ENCODE measurements around the gene SEMA6A.

SEMA6A gene

DNA sequence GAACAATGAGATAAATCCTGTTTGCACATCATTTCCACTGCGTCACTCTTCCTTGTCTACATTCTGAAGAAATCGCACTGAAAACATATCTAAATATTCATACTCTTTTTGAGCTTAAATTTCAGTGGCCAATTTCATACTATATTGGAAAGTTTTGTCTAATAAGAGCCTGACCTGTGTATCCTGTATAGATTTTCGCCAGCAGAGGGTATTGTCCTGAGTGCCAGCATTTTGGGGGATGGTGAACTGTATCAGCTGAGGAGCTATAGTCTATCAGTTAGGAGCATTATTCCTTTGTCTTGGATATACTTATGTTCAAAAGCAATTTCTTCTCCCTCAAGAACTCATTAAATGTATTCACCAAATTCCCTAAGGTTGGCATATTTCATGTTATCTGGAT, 102.3 kb downstream of the SEMA6A start:
- no peaks in the 10 kb centered on the region for H3K27me3 ChIP-seq (ENCODE audit: control insufficient read depth in 5 of 5, insufficient read depth in 4 of 5, low read length in 5 of 5)
- peaks cover 3 to 31% (median 16%) of the 10 kb centered on the region in 5 donors for H3K36me3 ChIP-seq (ENCODE audit: control insufficient read depth in 5 of 5, insufficient read depth in 5 of 5, low read length in 5 of 5)
- no peaks in the 10 kb centered on the region for H3K4me1 ChIP-seq (ENCODE audit: control insufficient read depth in 5 of 5, insufficient read depth in 5 of 5, low read length in 5 of 5)
- H3K9ac ChIP-seq (ENCODE audit: low read length in 5 of 5) = no peak overlapping the region
- H3K9me3 ChIP-seq (ENCODE audit: control insufficient read depth in 5 of 5, low read length in 5 of 5) = peaks cover 11 to 31% (median 18%) of the 10 kb centered on the region in 5 donors
- no peak overlapping the region for H3K4me3 ChIP-seq (ENCODE audit: low read depth in 1 of 5, low read length in 5 of 5)
- no peak overlapping the region for H3K27ac ChIP-seq (ENCODE audit: low read depth, low read length)

DNA sequence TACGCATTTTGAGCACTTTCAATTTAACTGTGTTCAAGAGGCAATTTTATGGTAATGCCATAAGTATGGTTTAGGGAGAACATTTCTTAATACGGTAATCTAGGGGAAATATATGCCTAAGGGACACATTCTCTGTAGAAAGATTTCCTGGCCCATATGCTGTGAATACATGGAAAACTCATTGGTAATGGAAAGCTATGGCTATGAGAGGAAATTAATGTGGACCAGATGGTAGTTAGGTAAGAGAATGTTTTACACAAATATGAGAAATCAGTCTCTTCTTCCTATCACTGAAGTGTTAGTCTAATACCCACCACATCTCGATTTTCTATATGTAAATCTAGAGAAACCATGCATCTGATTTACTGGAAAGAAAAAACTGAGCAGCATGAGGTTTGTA, 105.0 kb downstream of the SEMA6A start:
- H3K36me3 ChIP-seq (ENCODE audit: control insufficient read depth in 5 of 5, insufficient read depth in 5 of 5, low read length in 5 of 5) = peaks cover 2 to 30% (median 15%) of the 10 kb centered on the region in 5 donors
- no peak overlapping the region for H3K4me3 ChIP-seq (ENCODE audit: low read depth in 1 of 5, low read length in 5 of 5)
- no peaks in the 10 kb centered on the region for H3K4me1 ChIP-seq (ENCODE audit: control insufficient read depth in 5 of 5, insufficient read depth in 5 of 5, low read length in 5 of 5)
- no peak overlapping the region for H3K9ac ChIP-seq (ENCODE audit: low read length in 5 of 5)
- no peak overlapping the region for H3K27ac ChIP-seq (ENCODE audit: low read depth, low read length)
- no peaks in the 10 kb centered on the region for H3K27me3 ChIP-seq (ENCODE audit: control insufficient read depth in 5 of 5, insufficient read depth in 4 of 5, low read length in 5 of 5)
- H3K9me3 ChIP-seq (ENCODE audit: control insufficient read depth in 5 of 5, low read length in 5 of 5) = peaks cover 5 to 19% (median 8%) of the 10 kb centered on the region in 5 donors

DNA sequence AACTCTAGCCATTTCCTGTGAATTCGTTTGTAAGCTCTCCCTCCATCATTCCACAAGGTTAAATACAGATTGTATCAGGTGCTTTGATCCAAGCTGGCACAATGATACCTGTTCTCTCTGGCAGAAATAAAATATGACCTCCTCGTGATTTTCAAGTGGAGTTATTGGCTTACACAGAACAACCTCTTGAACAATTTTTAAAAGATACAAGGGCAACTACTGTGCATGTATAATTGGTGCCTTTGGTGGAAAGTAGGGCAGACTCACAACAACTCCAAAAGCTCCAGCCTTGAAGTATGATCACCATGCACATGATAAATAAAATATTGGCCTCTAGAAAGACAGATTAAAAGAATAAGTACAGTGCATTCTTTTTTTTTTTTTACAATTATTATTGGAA, 106.0 kb downstream of the SEMA6A start:
- H3K36me3 ChIP-seq (ENCODE audit: control insufficient read depth in 5 of 5, insufficient read depth in 5 of 5, low read length in 5 of 5) = peaks cover 2 to 30% (median 13%) of the 10 kb centered on the region in 5 donors
- no peak overlapping the region for H3K27ac ChIP-seq (ENCODE audit: low read depth, low read length)
- H3K9ac ChIP-seq (ENCODE audit: low read length in 5 of 5) = no peak overlapping the region
- no peaks in the 10 kb centered on the region for H3K27me3 ChIP-seq (ENCODE audit: control insufficient read depth in 5 of 5, insufficient read depth in 4 of 5, low read length in 5 of 5)
- no peak overlapping the region for H3K4me3 ChIP-seq (ENCODE audit: low read depth in 1 of 5, low read length in 5 of 5)
- no peaks in the 10 kb centered on the region for H3K4me1 ChIP-seq (ENCODE audit: control insufficient read depth in 5 of 5, insufficient read depth in 5 of 5, low read length in 5 of 5)
- H3K9me3 ChIP-seq (ENCODE audit: control insufficient read depth in 5 of 5, low read length in 5 of 5) = peaks cover 5 to 17% (median 8%) of the 10 kb centered on the region in 5 donors

DNA sequence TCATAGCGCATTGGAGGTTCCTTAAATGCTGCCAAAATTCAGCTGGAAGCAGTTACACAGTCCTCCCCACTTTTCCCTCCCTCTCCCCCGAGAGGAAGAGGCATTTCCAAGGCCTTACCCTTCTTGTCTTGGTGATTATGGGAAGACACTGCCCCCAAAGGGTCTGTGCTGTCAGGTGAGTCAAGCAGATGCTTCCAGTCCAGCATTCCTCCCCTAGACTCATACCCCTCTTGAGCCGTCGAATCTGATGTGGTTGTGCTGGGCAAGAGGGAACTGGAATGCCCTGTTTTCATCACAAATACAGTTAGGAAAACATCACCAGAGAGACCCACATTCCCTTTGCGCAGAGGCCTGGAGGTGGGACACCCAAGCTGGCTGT, 107.2 kb downstream of the SEMA6A start:
- Histone ChIP-seq H3K4me1 (ENCODE audit: control insufficient read depth in 5 of 5, insufficient read depth in 5 of 5, low read length in 5 of 5) (no peaks in the 10 kb centered on the region), H3K27ac (ENCODE audit: low read depth, low read length) (no peak overlapping the region), H3K9me3 (ENCODE audit: control insufficient read depth in 5 of 5, low read length in 5 of 5) (peaks cover 5 to 17% (median 8%) of the 10 kb centered on the region in 5 donors), H3K36me3 (ENCODE audit: control insufficient read depth in 5 of 5, insufficient read depth in 5 of 5, low read length in 5 of 5) (peaks cover 2 to 25% (median 11%) of the 10 kb centered on the region in 5 donors), H3K27me3 (ENCODE audit: control insufficient read depth in 5 of 5, insufficient read depth in 4 of 5, low read length in 5 of 5) (no peaks in the 10 kb centered on the region), H3K9ac (ENCODE audit: low read length in 5 of 5) (no peak overlapping the region), H3K4me3 (ENCODE audit: low read depth in 1 of 5, low read length in 5 of 5) (no peak overlapping the region)

DNA sequence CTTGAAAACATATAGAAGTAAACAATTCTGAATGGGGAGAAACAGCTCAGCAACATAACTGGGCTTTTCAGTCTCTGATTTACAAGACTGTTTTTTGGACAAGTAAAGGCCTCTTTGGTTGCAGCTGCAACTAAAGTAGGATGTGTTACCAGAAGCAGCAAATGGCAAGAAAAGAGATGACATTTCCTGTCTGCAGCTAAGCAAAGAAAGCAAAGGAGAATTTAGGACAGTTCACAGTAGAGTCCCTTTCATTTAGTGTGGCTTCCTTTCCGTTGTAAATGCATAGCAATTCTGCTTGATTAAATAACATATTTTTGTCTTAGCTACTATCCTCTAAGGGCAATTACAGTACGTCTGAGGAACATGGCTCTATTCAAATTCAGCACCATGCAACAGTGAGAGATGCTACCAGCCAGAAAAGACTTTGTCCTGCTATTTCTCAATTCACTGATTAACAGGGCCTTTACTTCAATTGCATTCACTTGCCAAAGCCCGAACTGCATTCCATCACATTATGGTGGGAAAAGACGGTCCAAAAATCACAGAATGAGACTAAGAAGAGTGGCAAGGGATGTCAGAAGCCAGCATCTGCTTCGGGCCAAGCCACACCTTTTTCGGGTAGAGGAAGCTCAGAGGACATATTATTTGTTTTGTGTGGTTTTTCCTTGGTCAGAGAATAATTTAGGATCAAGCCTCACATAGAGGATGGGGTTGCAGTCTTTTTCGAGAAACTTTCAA, 107.7 kb downstream of the SEMA6A start:
- Histone ChIP-seq H3K27ac (ENCODE audit: low read depth, low read length) (no peak overlapping the region), H3K4me1 (ENCODE audit: control insufficient read depth in 5 of 5, insufficient read depth in 5 of 5, low read length in 5 of 5) (no peaks in the 10 kb centered on the region)

DNA sequence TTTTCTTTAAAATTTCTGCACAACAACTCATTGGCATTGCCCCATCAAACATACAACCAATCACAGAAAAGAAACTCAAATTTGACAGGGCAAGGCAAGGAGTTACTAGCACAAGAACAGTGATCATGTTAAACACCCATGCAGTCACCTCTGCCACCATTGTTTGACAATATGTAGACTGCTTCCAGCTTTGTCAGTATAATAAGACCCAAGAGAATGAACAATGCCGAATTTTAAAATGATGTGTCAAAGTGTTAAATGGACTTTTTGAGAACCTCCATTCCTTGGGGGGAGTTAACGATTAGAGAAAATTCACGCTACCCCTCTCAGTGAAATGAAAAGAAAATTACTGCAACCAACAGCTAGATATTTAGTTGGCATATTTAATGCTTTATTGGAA, 109.2 kb downstream of the SEMA6A start:
- Histone ChIP-seq H3K36me3 (ENCODE audit: control insufficient read depth in 5 of 5, insufficient read depth in 5 of 5, low read length in 5 of 5) (peaks cover 2 to 20% (median 11%) of the 10 kb centered on the region in 5 donors), H3K4me3 (ENCODE audit: low read depth in 1 of 5, low read length in 5 of 5) (no peak overlapping the region), H3K9me3 (ENCODE audit: control insufficient read depth in 5 of 5, low read length in 5 of 5) (peaks cover 5 to 17% (median 8%) of the 10 kb centered on the region in 5 donors), H3K4me1 (ENCODE audit: control insufficient read depth in 5 of 5, insufficient read depth in 5 of 5, low read length in 5 of 5) (no peaks in the 10 kb centered on the region), H3K9ac (ENCODE audit: low read length in 5 of 5) (no peak overlapping the region), H3K27me3 (ENCODE audit: control insufficient read depth in 5 of 5, insufficient read depth in 4 of 5, low read length in 5 of 5) (no peaks in the 10 kb centered on the region), H3K27ac (ENCODE audit: low read depth, low read length) (no peak overlapping the region)

More for the DNA sequence above, 107.7 kb downstream of the SEMA6A start:
- H3K36me3 ChIP-seq (ENCODE audit: control insufficient read depth in 5 of 5, insufficient read depth in 5 of 5, low read length in 5 of 5) = peaks cover 2 to 25% (median 13%) of the 10 kb centered on the region in 5 donors
- peaks cover 5 to 17% (median 8%) of the 10 kb centered on the region in 5 donors for H3K9me3 ChIP-seq (ENCODE audit: control insufficient read depth in 5 of 5, low read length in 5 of 5)
- no peak overlapping the region for H3K4me3 ChIP-seq (ENCODE audit: low read depth in 1 of 5, low read length in 5 of 5)
- H3K27me3 ChIP-seq (ENCODE audit: control insufficient read depth in 5 of 5, insufficient read depth in 4 of 5, low read length in 5 of 5) = no peaks in the 10 kb centered on the region
- H3K9ac ChIP-seq (ENCODE audit: low read length in 5 of 5) = no peak overlapping the region

DNA sequence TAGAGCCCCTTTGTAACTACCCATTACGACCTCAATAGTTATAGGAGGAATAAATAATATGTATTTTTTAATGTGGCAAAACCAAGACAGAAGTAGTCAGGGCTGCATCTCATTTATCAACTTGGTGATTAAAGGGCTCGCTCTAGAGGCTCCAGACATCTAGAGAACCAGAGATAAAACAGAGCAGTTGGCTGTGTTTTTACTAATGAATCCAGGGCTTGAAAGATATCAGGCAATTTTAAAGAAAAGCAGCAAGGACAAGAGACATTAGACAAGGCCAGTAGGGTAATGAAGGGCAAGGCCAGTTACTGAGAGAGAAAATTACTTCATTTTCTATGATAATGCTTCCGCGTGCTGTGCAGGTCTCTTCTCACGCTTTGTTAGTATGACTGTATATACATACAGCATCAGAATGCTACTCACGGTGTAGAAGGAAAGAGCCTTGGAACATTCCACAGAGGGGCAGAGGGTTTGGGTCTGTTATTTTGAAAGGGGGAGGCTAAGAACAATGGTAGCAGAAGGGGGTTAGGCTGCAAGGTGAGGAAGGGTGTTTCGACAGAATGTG, 110.4 kb downstream of the SEMA6A start:
- H3K27me3 ChIP-seq (ENCODE audit: control insufficient read depth in 5 of 5, insufficient read depth in 4 of 5, low read length in 5 of 5) = no peaks in the 10 kb centered on the region
- peaks cover 0 to 2% (median 0%) of the 10 kb centered on the region in 5 donors for H3K4me1 ChIP-seq (ENCODE audit: control insufficient read depth in 5 of 5, insufficient read depth in 5 of 5, low read length in 5 of 5)
- H3K36me3 ChIP-seq (ENCODE audit: control insufficient read depth in 5 of 5, insufficient read depth in 5 of 5, low read length in 5 of 5) = peaks cover 2 to 20% (median 11%) of the 10 kb centered on the region in 5 donors
- H3K9ac ChIP-seq (ENCODE audit: low read length in 5 of 5) = no peak overlapping the region
- no peak overlapping the region for H3K4me3 ChIP-seq (ENCODE audit: low read depth in 1 of 5, low read length in 5 of 5)
- no peak overlapping the region for H3K27ac ChIP-seq (ENCODE audit: low read depth, low read length)
- peaks cover 5 to 17% (median 8%) of the 10 kb centered on the region in 5 donors for H3K9me3 ChIP-seq (ENCODE audit: control insufficient read depth in 5 of 5, low read length in 5 of 5)

DNA sequence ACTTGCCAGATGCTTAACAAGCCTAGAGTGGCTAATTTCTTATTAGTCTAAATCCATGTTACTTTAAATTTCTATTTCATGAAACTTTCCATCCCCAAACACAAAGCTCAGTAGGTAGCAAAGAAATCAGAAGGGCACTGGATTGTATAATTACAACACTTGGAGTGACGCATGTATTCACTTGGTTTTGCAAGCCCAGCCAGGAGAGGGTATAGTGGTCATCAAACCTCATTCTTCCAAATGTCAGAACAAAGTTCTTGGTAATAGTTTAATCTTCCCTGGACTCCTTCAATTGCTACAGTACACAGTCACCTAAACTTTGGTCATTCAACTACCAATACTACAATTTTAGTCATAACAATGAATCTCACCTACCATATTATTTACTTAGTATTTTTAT, 112.1 kb downstream of the SEMA6A start:
- Histone ChIP-seq H3K4me1 (ENCODE audit: control insufficient read depth in 5 of 5, insufficient read depth in 5 of 5, low read length in 5 of 5) (peaks cover 0 to 2% (median 0%) of the 10 kb centered on the region in 5 donors), H3K9me3 (ENCODE audit: control insufficient read depth in 5 of 5, low read length in 5 of 5) (peaks cover 0 to 2% (median 0%) of the 10 kb centered on the region in 5 donors), H3K4me3 (ENCODE audit: low read depth in 1 of 5, low read length in 5 of 5) (no peak overlapping the region), H3K9ac (ENCODE audit: low read length in 5 of 5) (no peak overlapping the region), H3K27me3 (ENCODE audit: control insufficient read depth in 5 of 5, insufficient read depth in 4 of 5, low read length in 5 of 5) (no peaks in the 10 kb centered on the region), H3K27ac (ENCODE audit: low read depth, low read length) (no peak overlapping the region), H3K36me3 (ENCODE audit: control insufficient read depth in 5 of 5, insufficient read depth in 5 of 5, low read length in 5 of 5) (peaks cover 0 to 14% (median 7%) of the 10 kb centered on the region in 5 donors)

DNA sequence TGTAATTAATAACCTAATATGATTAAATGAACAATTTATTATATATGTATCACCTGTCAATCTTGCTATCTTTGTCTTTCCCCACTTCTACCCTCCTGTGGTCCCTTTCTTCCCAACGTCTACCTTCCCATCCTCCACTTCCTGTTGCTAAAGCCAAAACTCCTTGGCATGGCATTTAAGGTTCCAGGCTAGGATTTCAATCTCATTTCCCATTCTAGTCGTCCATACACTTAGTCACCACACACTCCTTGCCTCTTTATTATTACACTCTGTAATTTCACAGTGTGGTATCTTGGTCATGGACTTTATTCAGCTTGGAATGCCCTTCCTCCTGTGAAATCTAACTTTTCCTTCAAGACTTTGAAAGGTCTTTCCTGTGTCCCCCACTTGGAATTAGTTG, 115.3 kb downstream of the SEMA6A start:
- Histone ChIP-seq H3K27ac (ENCODE audit: low read depth, low read length) (no peak overlapping the region), H3K4me3 (ENCODE audit: low read depth in 1 of 5, low read length in 5 of 5) (no peak overlapping the region)

DNA sequence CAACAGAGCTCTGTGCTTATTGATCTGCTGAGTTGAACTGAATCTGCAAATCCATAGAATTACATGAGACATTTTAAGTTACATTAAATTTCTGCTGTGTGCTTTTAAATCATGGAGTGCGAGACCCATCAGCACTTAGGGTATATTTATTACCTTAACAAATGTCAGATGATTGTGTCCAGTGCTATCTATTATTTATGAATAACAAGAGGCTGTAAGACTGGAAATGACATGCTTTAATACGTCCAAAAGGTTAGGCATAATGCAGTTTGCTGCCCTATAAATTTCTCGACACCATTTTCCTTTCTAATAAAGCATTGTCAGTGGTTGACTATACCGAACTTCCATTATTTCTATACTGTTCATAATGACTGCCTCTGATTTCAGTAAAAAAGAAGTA, 117.6 kb downstream of the SEMA6A start:
- peaks cover 0 to 11% (median 0%) of the 10 kb centered on the region in 5 donors for H3K36me3 ChIP-seq (ENCODE audit: control insufficient read depth in 5 of 5, insufficient read depth in 5 of 5, low read length in 5 of 5)
- H3K9ac ChIP-seq (ENCODE audit: low read length in 5 of 5) = no peak overlapping the region
- no peaks in the 10 kb centered on the region for H3K9me3 ChIP-seq (ENCODE audit: control insufficient read depth in 5 of 5, low read length in 5 of 5)
- no peak overlapping the region for H3K4me3 ChIP-seq (ENCODE audit: low read depth in 1 of 5, low read length in 5 of 5)
- no peak overlapping the region for H3K27ac ChIP-seq (ENCODE audit: low read depth, low read length)
- H3K27me3 ChIP-seq (ENCODE audit: control insufficient read depth in 5 of 5, insufficient read depth in 4 of 5, low read length in 5 of 5) = no peaks in the 10 kb centered on the region
- peaks cover 0 to 16% (median 7%) of the 10 kb centered on the region in 5 donors for H3K4me1 ChIP-seq (ENCODE audit: control insufficient read depth in 5 of 5, insufficient read depth in 5 of 5, low read length in 5 of 5)

More for the DNA sequence above, 115.3 kb downstream of the SEMA6A start:
- H3K9ac ChIP-seq (ENCODE audit: low read length in 5 of 5) = no peak overlapping the region
- H3K36me3 ChIP-seq (ENCODE audit: control insufficient read depth in 5 of 5, insufficient read depth in 5 of 5, low read length in 5 of 5) = peaks cover 0 to 7% (median 0%) of the 10 kb centered on the region in 5 donors
- no peaks in the 10 kb centered on the region for H3K27me3 ChIP-seq (ENCODE audit: control insufficient read depth in 5 of 5, insufficient read depth in 4 of 5, low read length in 5 of 5)
- H3K4me1 ChIP-seq (ENCODE audit: control insufficient read depth in 5 of 5, insufficient read depth in 5 of 5, low read length in 5 of 5) = peaks cover 0 to 12% (median 5%) of the 10 kb centered on the region in 5 donors
- H3K9me3 ChIP-seq (ENCODE audit: control insufficient read depth in 5 of 5, low read length in 5 of 5) = no peaks in the 10 kb centered on the region

Data from subcutaneous abdominal adipose tissue (tissue), 5 donors.